Spinal cord (tissue), 10 donors: ENCODE data around the gene SUGP2. TPM values are rescaled to one million over a fixed set of nuclear protein-coding genes. Genes with fewer than 3 reads are reported as not detected.

Experiments used
- DNase-seq, 6 donors: peaks; one replicate each; pipeline versions ENCODE4 v3.0.0 to v3.0.0-alpha.2; 2013 to 2015; ENCODE audit warnings: low spot score in 6 of 6, low read depth in 4 of 6
- H3K27ac ChIP-seq: one replicate; pipeline ENCODE4 v1.5.1; 2013; ENCODE audit warnings: low read depth, low read length, control low read depth
- H3K27me3 ChIP-seq: one replicate; pipeline ENCODE4 v1.6.1; 2013; ENCODE audit warnings: low read length; ENCODE audit not compliant: control insufficient read depth, insufficient read depth
- H3K36me3 ChIP-seq: one replicate; pipeline ENCODE4 v1.6.1; 2013; ENCODE audit warnings: low read length; ENCODE audit not compliant: control insufficient read depth, insufficient read depth
- H3K4me1 ChIP-seq: one replicate; pipeline ENCODE4 v1.6.1; 2013; ENCODE audit warnings: low read length; ENCODE audit not compliant: control insufficient read depth, insufficient read depth
- H3K4me3 ChIP-seq: one replicate; pipeline ENCODE4 v1.5.1; 2013; ENCODE audit warnings: low read depth, low read length, control low read depth
- H3K9me3 ChIP-seq: one replicate; pipeline ENCODE4 v1.6.1; 2013; ENCODE audit warnings: low read length; ENCODE audit not compliant: control insufficient read depth, insufficient read depth
- WGBS: methylation state at CpG from one replicate; pipeline ENCODE4 v1.1.5; 2013; ENCODE audit warnings: missing lambda C conversion rate; ENCODE audit not compliant: insufficient coverage; 5-methylcytosine and 5-hydroxymethylcytosine counted together
- polyA plus RNA-seq, 2 donors: library from polyadenylated mRNA; unstranded; fragments of 120-200 nt; gene quantifications; one replicate each; pipeline ENCODE4 v1.2.1, GENCODE V29; 2013; ENCODE audit not compliant: insufficient read length in 2 of 2
- total RNA-seq, 2 donors: library from RNA; depleted of rRNA in 1 of 2; stranded (reverse); fragments of 120-200 nt in 1 of 2; fragments of >200 nt in 1 of 2; gene quantifications; one replicate each; pipeline versions ENCODE4 v1.2.3 to v1.2.4, GENCODE V29; 2013 to 2014
- donor health status: healthy.

The SUGP2 gene
- total and polyA plus RNA-seq, 4 donors, result 76.8 to 198 (median 129) TPM

DNA sequence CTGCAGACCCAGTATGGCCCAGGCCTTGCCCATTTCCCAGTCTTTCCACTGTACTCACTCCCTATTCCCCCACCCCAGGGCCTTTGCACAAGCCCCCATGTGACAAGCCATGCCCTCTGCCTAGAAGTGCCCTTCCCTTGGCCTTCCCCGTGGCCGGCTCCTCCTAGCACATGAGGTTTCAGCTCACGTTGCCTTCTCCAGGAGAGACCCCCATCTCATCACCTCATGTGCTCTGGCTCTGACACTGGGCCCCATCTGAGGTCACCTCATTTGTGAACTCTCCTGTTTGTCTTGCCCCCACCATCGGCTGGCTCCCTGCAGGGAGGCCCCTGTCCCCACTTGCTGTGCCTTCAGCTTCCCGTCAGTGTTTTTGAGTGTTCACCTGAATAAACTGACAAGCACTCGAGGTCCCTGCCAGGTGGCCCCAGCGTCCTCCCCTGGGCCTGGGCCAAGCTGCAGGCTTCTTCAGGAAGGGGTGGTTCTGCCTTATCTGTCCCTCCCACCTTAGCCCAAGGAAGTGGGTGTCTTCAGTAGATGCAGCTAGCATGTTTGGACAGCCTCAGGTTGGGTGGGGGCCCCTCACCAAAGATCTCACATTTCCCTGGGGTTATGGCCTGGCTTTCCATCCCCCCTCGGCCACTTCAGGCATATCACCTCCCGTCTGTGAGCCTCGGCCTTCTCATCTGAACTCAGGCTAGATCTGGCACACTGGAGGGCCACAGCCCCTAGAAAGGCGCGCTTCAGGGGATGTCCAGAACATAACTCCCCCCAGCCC, 26.7 kb upstream of the SUGP2 start:
- Histone ChIP-seq H3K4me3 (no peak overlapping the region), H3K27me3 (no peaks in the 10 kb centered on the region), H3K4me1 (peaks cover 31% of the 10 kb centered on the region), H3K27ac (no peak overlapping the region), H3K9me3 (no peaks in the 10 kb centered on the region), H3K36me3 (peaks cover 64% of the 10 kb centered on the region)
- 84% methylated on average over 12 of the region's 12 CpGs for WGBS
- DNase-seq, result no peak

DNA sequence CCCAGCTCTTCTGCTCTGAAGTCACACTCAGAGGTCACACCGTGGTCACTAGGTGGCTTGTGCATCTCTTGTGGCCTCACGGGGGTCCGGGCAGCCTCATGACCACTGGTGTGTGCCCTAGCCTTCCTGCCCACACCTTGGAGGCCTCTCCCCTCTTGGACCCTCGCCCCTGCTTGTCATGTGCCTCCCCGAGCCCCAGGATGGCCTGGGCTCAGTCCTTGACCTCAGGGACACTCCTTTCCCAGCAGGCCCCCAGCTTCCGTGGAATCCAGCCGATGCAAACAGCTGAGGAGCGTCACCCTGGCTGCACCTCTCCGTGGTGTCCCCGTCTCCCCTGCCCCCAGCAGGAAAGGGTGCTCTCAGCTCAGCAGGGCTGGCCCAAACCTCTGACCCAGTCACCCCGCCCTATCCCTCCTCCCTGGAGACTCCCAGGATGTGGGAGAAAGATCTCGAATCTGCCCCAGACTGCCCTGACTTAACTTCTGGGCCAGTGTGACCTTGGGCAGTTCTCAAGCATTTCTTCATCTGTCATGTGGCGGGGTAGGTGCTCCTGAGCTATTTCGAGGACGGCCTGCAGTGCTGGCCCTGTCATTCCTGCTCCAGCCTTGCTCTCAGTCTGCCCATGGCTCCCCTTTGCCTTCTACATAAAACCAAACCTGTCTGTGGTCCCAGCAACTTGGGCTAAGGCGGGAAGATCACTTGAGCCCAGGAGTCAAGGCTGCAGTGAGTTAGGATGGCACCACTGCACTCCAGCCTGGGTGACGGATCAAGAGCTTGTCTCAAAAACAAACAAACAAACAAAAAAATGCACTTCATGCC, 25.9 kb upstream of the SUGP2 start:
- Histone ChIP-seq H3K36me3 (peaks cover 72% of the 10 kb centered on the region), H3K4me1 (peaks cover 23% of the 10 kb centered on the region), H3K27ac (no peak overlapping the region), H3K4me3 (no peak overlapping the region), H3K27me3 (no peaks in the 10 kb centered on the region), H3K9me3 (no peaks in the 10 kb centered on the region)
- WGBS, result 85% methylated on average over 17 of the region's 17 CpGs
- no peak for DNase-seq

DNA sequence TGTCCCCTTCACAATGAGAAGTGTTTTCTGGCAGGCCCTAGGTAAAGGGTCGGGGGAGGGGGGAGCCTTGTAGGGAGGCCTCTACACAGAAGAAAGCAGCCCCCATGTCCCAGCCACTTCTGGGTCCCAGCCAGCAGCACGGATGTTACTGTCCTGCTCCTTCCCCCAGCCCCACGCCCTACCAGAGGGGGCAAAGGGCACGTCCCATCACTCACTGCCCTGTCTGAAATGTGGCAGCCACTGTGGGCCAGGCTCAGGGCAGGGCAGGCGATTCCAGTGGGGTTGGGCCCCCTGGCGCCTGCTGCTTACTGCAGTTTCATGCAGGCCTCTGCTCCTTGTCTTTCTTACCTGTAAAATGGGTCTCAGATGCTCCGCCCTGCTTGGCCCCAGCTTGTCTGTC, 24.4 kb upstream of the SUGP2 start:
- no peak for DNase-seq
- H3K36me3 ChIP-seq, result peaks cover 86% of the 10 kb centered on the region
- H3K4me3 ChIP-seq, result no peak overlapping the region
- H3K27ac ChIP-seq, result no peak overlapping the region
- peaks cover 14% of the 10 kb centered on the region for H3K4me1 ChIP-seq
- H3K9me3 ChIP-seq, result no peaks in the 10 kb centered on the region
- no peaks in the 10 kb centered on the region for H3K27me3 ChIP-seq
- 84% methylated on average over 7 of the region's 7 CpGs for WGBS

DNA sequence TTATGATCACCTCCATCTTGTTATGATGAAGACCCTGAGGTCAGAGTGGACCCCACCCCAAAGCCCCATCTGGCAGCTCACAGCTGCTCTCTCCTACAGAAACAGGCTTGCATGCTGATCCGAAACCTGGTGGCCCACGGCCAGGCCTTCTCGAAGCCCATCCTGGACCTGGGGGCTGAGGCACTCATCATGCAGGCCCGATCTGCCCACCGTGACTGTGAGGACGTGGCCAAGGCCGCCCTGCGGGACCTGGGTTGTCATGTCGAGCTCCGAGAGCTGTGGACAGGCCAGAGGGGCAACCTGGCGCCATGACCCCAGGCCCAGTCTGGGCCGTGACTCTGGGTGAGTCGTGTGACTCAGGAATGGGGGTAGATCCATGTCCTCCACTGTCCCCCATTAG, 24.0 kb upstream of the SUGP2 start:
- Histone ChIP-seq H3K4me3 (no peak overlapping the region), H3K27ac (no peak overlapping the region), H3K4me1 (peaks cover 10% of the 10 kb centered on the region), H3K27me3 (no peaks in the 10 kb centered on the region), H3K36me3 (peaks cover 90% of the 10 kb centered on the region), H3K9me3 (no peaks in the 10 kb centered on the region)
- WGBS, result 94% methylated on average over 11 of the region's 13 CpGs
- DNase-seq, result no peak

DNA sequence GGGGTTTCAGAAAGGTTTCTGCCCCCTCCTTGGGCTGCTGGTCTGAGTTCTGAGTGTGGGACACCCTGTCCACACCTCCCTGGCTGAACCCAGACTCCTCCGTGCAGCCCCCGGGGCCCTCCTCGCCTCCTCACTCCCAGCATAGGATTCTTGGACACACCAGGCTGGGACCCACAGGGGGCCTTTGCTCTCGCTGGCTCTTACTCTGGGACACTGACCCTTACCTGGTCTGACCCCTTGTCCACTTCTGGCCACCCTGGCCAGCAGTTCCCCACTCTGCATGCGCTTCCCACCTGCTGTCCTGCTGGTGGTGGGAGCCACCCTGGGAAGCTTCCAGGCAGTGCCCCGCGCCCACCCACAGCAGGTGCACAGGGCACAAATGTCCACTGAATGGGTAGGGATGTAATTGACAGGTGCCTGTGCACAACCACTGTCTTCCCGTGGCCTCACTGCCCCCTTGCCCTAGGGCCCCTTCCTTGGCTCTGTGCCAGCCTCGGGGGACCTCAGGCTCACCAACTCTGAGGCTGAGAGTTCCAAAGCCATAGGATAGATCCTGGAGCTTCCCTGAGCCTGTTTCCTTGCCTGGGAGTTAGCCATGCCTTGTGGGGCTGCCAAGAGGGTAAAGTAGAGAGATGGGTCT, 23.4 kb upstream of the SUGP2 start:
- Histone ChIP-seq H3K4me1 (peaks cover 9% of the 10 kb centered on the region), H3K36me3 (peaks cover 95% of the 10 kb centered on the region), H3K27ac (no peak overlapping the region), H3K27me3 (no peaks in the 10 kb centered on the region), H3K4me3 (no peak overlapping the region), H3K9me3 (no peaks in the 10 kb centered on the region)
- 85% methylated on average over 9 of the region's 9 CpGs for WGBS
- DNase-seq, result no peak

DNA sequence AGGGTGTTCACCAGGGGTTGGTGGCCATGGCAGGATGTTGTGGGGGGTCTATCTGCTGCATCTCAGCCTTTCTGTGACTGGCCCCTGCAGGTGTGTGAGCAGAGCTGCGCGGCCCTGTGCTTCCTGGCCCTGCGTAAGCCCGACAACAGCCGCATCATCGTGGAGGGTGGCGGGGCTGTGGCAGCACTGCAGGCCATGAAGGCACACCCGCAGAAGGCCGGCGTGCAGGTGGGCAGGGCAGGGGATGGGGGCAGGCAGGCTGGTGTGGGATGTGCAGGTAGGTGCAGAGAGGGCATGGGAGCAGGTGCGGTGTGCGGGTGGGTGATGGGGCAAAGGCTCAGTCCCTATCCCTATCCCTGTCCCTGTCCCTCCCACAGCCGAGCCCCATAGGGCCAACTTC, 22.4 kb upstream of the SUGP2 start:
- 98% methylated on average over 8 of the region's 13 CpGs for WGBS

DNA sequence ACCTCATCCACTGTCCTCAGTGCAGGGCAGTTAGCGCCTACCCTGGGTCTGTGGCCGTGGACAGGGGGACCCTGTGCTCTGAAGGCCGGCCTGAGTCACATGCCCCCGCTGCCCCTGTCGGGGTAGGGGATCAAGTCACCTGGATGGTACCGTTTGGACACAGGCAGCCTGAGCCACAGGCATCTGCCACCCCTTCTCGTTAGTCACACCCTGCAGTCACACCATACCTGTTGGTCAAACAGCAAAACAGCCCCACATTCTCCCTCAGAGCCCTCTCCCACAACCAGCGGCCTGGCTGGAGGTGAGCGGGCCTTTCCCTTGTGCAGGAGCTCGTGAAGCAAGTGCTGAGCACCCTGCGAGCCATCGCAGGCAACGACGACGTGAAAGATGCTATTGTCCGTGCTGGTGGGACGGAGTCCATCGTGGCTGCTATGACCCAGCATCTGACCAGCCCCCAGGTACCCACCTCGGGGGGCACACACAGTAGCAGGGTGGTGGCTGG, 21.7 kb upstream of the SUGP2 start:
- Histone ChIP-seq H3K4me3 (no peak overlapping the region), H3K27ac (no peak overlapping the region), H3K27me3 (no peaks in the 10 kb centered on the region), H3K36me3 (peaks cover 92% of the 10 kb centered on the region), H3K9me3 (no peaks in the 10 kb centered on the region), H3K4me1 (no peaks in the 10 kb centered on the region)
- DNase-seq, result no peak
- 96% methylated on average over 19 of the region's 19 CpGs for WGBS

More for the DNA sequence above, 22.4 kb upstream of the SUGP2 start:
- H3K4me3 ChIP-seq, result no peak overlapping the region
- peaks cover 95% of the 10 kb centered on the region for H3K36me3 ChIP-seq
- no peaks in the 10 kb centered on the region for H3K9me3 ChIP-seq
- no peak for DNase-seq
- H3K27ac ChIP-seq, result no peak overlapping the region
- H3K4me1 ChIP-seq, result no peaks in the 10 kb centered on the region
- H3K27me3 ChIP-seq, result no peaks in the 10 kb centered on the region

DNA sequence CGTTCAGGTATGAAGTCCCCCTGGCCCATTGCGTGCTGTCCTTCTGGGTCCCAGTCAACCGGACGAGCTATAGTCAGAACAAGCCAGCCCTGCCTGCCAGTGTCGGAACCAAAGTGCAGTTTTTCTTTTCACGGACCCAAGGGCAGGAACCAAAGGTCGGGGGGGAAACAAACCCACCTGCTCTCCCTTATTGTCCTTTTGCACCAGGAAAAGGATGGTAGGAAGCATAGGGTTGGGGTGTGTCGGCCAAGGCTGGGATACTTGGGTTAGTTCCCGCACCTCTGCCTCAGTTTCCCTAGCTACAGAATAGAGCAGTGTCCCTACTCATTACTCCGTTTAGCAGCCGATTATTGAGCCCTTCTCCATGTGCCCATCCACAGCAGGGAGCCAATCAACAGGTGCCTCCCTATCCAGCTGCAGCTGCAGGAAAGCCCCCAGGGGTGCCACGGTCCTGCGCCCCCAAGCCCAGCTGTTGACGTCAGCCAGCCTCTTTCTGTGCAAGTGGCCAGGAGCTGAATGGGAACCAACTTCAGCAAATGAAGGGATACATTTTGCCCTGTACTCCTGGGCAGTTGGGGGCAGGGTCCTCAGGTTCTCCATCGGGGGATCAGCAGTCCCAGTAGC, 21.1 kb upstream of the SUGP2 start:
- Histone ChIP-seq H3K36me3 (peaks cover 89% of the 10 kb centered on the region), H3K4me3 (no peak overlapping the region), H3K4me1 (no peaks in the 10 kb centered on the region), H3K27me3 (no peaks in the 10 kb centered on the region), H3K9me3 (no peaks in the 10 kb centered on the region), H3K27ac (no peak overlapping the region)
- no peak for DNase-seq
- 96% methylated on average over 10 of the region's 15 CpGs for WGBS
